RWPE1 (cell line): Measurements from ENCODE around the gene MFSD6.

Experiments
- CTCF ChIA-PET: fragments of 350-600 bp; sonication (Branson Sonifier 250); formaldehyde crosslinking; extraction: SDS; loops from one replicate; lab custom pipeline; 2021; lab: Yijun Ruan, JAX
- POLR2A ChIA-PET: fragments of 400-600 bp; formaldehyde crosslinking; extraction: SDS; loops from one replicate; lab custom pipeline; 2020; ENCODE audit warnings: antibody characterized with exemption; ENCODE audit not compliant: low non-redundant PET; lab: Yijun Ruan, JAX
- DNase-seq: peaks from one replicate; pipeline ENCODE4 v3.0.0; 2012; ENCODE audit warnings: low spot score
- H3K27ac ChIP-seq: fragments of 450-650 bp; 2 replicates; pipeline ENCODE4 v1.5.1; 2017
- TF ChIP-seq, protein P1 (sequence below): fragments of 450-650 bp; conservative IDR thresholded peaks from 2 replicates; pipeline ENCODE4 v1.5.1; 2017; ENCODE audit warnings: low read depth, mild to moderate bottlenecking

MFSD6 gene

GRCh38 chr2:190365499-190366204 is 42.5 kb upstream of the MFSD6 start:
- ChIA-PET CTCF (no interaction called here), POLR2A (no interaction called here)
- no peak for DNase-seq
- no peak overlapping the region for H3K27ac ChIP-seq
- TF ChIP-seq, protein P1, sequence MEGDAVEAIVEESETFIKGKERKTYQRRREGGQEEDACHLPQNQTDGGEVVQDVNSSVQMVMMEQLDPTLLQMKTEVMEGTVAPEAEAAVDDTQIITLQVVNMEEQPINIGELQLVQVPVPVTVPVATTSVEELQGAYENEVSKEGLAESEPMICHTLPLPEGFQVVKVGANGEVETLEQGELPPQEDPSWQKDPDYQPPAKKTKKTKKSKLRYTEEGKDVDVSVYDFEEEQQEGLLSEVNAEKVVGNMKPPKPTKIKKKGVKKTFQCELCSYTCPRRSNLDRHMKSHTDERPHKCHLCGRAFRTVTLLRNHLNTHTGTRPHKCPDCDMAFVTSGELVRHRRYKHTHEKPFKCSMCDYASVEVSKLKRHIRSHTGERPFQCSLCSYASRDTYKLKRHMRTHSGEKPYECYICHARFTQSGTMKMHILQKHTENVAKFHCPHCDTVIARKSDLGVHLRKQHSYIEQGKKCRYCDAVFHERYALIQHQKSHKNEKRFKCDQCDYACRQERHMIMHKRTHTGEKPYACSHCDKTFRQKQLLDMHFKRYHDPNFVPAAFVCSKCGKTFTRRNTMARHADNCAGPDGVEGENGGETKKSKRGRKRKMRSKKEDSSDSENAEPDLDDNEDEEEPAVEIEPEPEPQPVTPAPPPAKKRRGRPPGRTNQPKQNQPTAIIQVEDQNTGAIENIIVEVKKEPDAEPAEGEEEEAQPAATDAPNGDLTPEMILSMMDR, result no peak

DNA sequence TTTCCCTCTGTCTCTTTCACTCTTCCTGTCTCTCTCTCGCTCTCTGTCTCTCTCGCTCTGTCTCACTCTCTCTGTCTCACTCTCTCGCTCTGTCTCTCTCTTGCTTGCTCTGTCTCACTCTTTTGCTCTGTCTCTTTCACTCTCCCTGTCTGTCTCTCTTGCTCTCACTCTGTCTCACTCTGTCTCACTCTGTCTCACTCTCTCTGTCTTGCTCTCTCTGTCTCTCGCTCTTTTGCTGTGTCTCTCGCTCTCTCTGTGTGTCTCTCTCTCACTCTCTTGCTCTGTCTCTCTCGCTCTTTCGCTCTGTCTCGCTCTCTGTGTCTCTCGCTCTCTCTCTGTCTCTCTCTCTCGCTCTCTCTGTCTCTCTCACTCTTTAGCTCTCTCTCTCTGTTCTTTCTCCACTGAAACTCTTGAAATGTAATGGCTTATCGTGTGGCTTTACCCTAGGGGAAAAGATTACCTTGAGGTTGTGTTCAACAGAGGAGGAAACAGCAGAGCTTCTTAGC is 41.9 kb upstream of the MFSD6 start:
- no peak overlapping the region for H3K27ac ChIP-seq
- no peak for DNase-seq
- ChIA-PET POLR2A (no interaction called here), CTCF (no interaction called here)
- TF ChIP-seq, protein P1, result no peak

- H3K27ac ChIP-seq, result no peak overlapping the region
- CTCF ChIA-PET, result interaction anchor here (0.7 kb wide), 1 partner anchor 204 kb away, joined by 3 read pairs; no protein-coding TSS in a partner anchor
- POLR2A ChIA-PET, result no interaction called here
- TF ChIP-seq, protein P1, result no peak
- DNase-seq, result no peak
Observed at GRCh38 chr2:190367091-190367490, 41.1 kb upstream of the MFSD6 start.

DNA sequence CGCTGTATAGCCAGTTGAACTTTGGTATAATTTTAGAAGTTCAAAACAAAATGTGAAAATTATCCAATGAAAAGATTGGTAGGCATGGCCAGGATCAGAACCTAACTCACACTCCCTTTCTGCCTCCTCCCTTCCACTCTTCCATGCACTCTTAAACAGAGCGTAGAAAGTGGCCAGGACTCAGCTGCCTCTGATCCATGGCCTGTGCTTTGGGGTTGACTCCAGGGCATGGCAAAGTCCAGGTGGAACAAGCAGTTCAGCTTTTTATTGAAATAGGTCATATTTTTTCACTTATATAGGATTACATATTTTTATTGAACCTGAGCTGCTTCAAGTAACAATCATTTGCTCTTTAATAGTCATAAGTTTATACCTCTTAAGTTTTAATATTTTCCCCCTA is 38.5 kb upstream of the MFSD6 start:
- no peak overlapping the region for H3K27ac ChIP-seq
- ChIA-PET CTCF (interaction anchor here (0.6 kb wide), 2 partner anchors 18 to 286 kb away, joined by 3 read pairs; no protein-coding TSS in a partner anchor), POLR2A (no interaction called here)
- no peak for DNase-seq
- TF ChIP-seq, protein P1, result no peak

DNA sequence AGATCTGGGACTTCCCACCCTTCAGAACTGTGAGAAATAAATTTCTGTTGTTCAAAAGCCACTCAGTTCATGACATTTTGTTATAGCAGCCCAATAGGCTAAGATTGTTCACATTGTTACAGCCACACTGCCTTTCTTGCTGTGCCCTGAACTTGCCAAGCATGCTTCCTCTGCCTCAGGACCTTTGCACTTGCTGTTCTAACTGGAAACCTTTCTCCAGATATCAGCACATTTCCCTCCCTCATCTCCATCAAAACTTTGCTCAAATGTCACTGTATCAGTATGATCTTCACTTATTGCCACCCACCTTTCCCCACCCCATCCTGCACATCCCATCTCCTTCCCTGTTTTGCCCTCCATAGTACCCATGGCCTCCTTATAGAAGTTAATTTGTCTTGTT is 32.1 kb upstream of the MFSD6 start:
- TF ChIP-seq, protein P1, result no peak
- no peak for DNase-seq
- CTCF ChIA-PET, result interaction anchor here (0.6 kb wide), 1 partner anchor 577 kb away, joined by 3 read pairs; no protein-coding TSS in a partner anchor
- POLR2A ChIA-PET, result no interaction called here
- H3K27ac ChIP-seq, result no peak overlapping the region

GRCh38 chr2:190376591-190377245 is 31.4 kb upstream of the MFSD6 start:
- H3K27ac ChIP-seq, result no peak overlapping the region
- DNase-seq, result no peak
- CTCF ChIA-PET, result interaction anchor here (0.6 to 1.2 kb wide), 2 partner anchors 428 to 578 kb away, joined by 3 read pairs; no protein-coding TSS in a partner anchor
- POLR2A ChIA-PET, result no interaction called here
- TF ChIP-seq, protein P1, result no peak
